B cell (primary cell): ENCODE results near the gene MCUB. TPM values are rescaled to one million over a fixed set of nuclear protein-coding genes. Genes with fewer than 3 reads are reported as not detected.

ENCODE experiments used
- ATAC-seq: fragments of 200-7000 bp; cut with Tn5 transposase; one replicate; pipeline ENCODE4 v1.10.0; 2021; ENCODE audit warnings: low read depth, mild to moderate bottlenecking, moderate number of reproducible peaks, moderate library complexity
- CTCF ChIA-PET: fragments of 350-600 bp; sonication (Branson Sonifier 250); formaldehyde crosslinking; loops from one replicate; lab custom pipeline; 2021; ENCODE audit warnings: antibody characterized with exemption, inconsistent platforms; lab: Charles Lee
- POLR2A ChIA-PET: fragments of 350-600 bp; sonication (Branson Sonifier 250); formaldehyde crosslinking; loops from one replicate; lab custom pipeline; 2021; ENCODE audit warnings: antibody characterized with exemption; lab: Charles Lee
- DNase-seq: peaks from one replicate; pipeline ENCODE4 v3.0.0; 2013
- H2AFZ ChIP-seq: 2 replicates; pipeline ENCODE4 v1.6.1; 2012; ENCODE audit warnings: mild to moderate bottlenecking, low read depth, low read length; ENCODE audit not compliant: insufficient read depth, poor library complexity, severe bottlenecking
- H3K27ac ChIP-seq, 2 donors: 1 replicate in 1 of 2; 2 replicates in 1 of 2; pipeline ENCODE4 v1.5.1; 2012 to 2013; ENCODE audit warnings: low read length in 2 of 2, mild to moderate bottlenecking in 2 of 2, moderate library complexity in 1 of 2
- H3K27me3 ChIP-seq, 4 experiments: fragments of 200-600 bp in 1 of 4; sonication (generic) in 1 of 4; replicated peaks in 1 of 4; 1 replicate in 2 of 4; 2 replicates in 2 of 4; pipeline versions ENCODE4 v1.6.1 to v1.7.0; 2013 to 2016; ENCODE audit warnings: low read length in 3 of 4, mild to moderate bottlenecking in 2 of 4, mixed read lengths in 1 of 4, moderate library complexity in 1 of 4; ENCODE audit not compliant: insufficient read depth in 4 of 4, control insufficient read depth in 3 of 4; ENCODE audit errors: control extremely low read depth in 1 of 4
- H3K36me3 ChIP-seq, 2 experiments: replicated peaks in 1 of 2; 1 replicate in 1 of 2; 2 replicates in 1 of 2; pipeline versions ENCODE4 v1.6.1 to v1.7.1; 2013; ENCODE audit warnings: low read length in 1 of 2; ENCODE audit not compliant: insufficient read depth in 2 of 2, control insufficient read depth in 1 of 2; ENCODE audit errors: control extremely low read depth in 1 of 2, extremely low read depth in 1 of 2
- H3K4me1 ChIP-seq, 2 donors: fragments of 200-600 bp in 1 of 2; sonication (generic) in 1 of 2; 1 replicate in 1 of 2; 2 replicates in 1 of 2; pipeline versions ENCODE4 v1.5.1 to v1.6.1; 2013 to 2017; ENCODE audit warnings: low read length in 2 of 2; ENCODE audit not compliant: control insufficient read depth in 2 of 2, insufficient read depth in 2 of 2
- H3K4me2 ChIP-seq: replicated peaks from 2 replicates; pipeline ENCODE3; 2012; ENCODE audit warnings: mild to moderate bottlenecking, low read depth, low read length; ENCODE audit not compliant: poor library complexity, severe bottlenecking
- H3K4me3 ChIP-seq, 5 experiments: fragments of 200-600 bp in 1 of 5; sonication (generic) in 1 of 5; 1 replicate in 3 of 5; 2 replicates in 2 of 5; pipeline versions ENCODE4 v1.5.1 to v1.7.0; 2011 to 2016; ENCODE audit warnings: low read length in 4 of 5, mild to moderate bottlenecking in 4 of 5, low read depth in 2 of 5, control low read depth in 1 of 5, moderate library complexity in 1 of 5; ENCODE audit not compliant: insufficient read depth in 1 of 5; ENCODE audit errors: control extremely low read depth in 1 of 5, extremely low read depth in 1 of 5
- H3K79me2 ChIP-seq: fragments of 200-600 bp; sonication (generic); one replicate; pipeline ENCODE4 v1.6.0; 2016; ENCODE audit warnings: low read length; ENCODE audit not compliant: control insufficient read depth, insufficient read depth
- H3K9ac ChIP-seq: fragments of 200-600 bp; sonication (generic); 2 replicates; pipeline ENCODE4 v1.6.1; 2017; ENCODE audit warnings: mild to moderate bottlenecking, low read length, moderate library complexity
- H3K9me3 ChIP-seq, 3 donors: one replicate each; pipeline versions ENCODE4 v1.6.1 to v1.7.1; 2013; ENCODE audit warnings: low read length in 2 of 3; ENCODE audit not compliant: control insufficient read depth in 2 of 3, insufficient read depth in 1 of 3; ENCODE audit errors: control extremely low read depth in 1 of 3
- H4K20me1 ChIP-seq: 2 replicates; pipeline ENCODE4 v1.6.0; 2012; ENCODE audit warnings: mild to moderate bottlenecking, low read length; ENCODE audit not compliant: insufficient read depth, control insufficient read depth, poor library complexity, severe bottlenecking
- H3K27ac Mint-ChIP-seq: one replicate; pipeline ENCODE4 v1.8.0; 2021; ENCODE audit warnings: mixed read lengths
- H3K27me3 Mint-ChIP-seq: one replicate; pipeline ENCODE4 v1.8.0; 2021; ENCODE audit warnings: mixed read lengths
- H3K4me1 Mint-ChIP-seq: one replicate; pipeline ENCODE4 v1.8.0; 2021; ENCODE audit warnings: mixed read lengths
- H3K4me3 Mint-ChIP-seq: one replicate; pipeline ENCODE4 v1.8.0; 2021; ENCODE audit warnings: mixed read lengths
- H3K9me3 Mint-ChIP-seq: one replicate; pipeline ENCODE4 v1.8.0; 2022; ENCODE audit warnings: mixed read lengths; ENCODE audit not compliant: insufficient read depth
- CTCF ChIP-seq: fragments of 200-600 bp; IDR thresholded peaks from one replicate; pipeline ENCODE4 v1.8.0; 2022; ENCODE audit warnings: antibody characterized with exemption, mild to moderate bottlenecking
- EZH2 ChIP-seq: IDR thresholded peaks from 2 replicates; pipeline ENCODE4 v1.6.1; 2012; ENCODE audit warnings: borderline replicate concordance, low read depth, mild to moderate bottlenecking, moderate library complexity, low read length; ENCODE audit not compliant: insufficient read depth, poor library complexity, severe bottlenecking
- whole genome bisulfite sequencing: methylation state at CpG from one replicate; pipeline ENCODE4 v1.1.5; 2013; ENCODE audit warnings: missing lambda C conversion rate; ENCODE audit not compliant: insufficient coverage; 5-methylcytosine and 5-hydroxymethylcytosine counted together
- intact Hi-C: fragments of 100-400 bp; cut with micrococcal nuclease; formaldehyde crosslinking; loops from one replicate; pipeline ENCODE4 v1.10.0; 2022
- polyA plus RNA-seq: library from polyadenylated mRNA; depleted of rRNA; stranded (reverse); fragments of >200 nt; gene quantifications from 2 replicates; pipeline ENCODE4 v1.2.3, GENCODE V29; 2012
- total RNA-seq, 2 donors: library from RNA; stranded (reverse); fragments of 120-200 nt in 1 of 2; gene quantifications; 1 replicate in 1 of 2; 2 replicates in 1 of 2; pipeline versions ENCODE4 v1.2.3 to v1.2.4, GENCODE V29; 2013 to 2022

The MCUB gene
- total and polyA plus RNA-seq, 2 donors (not counting 1 experiment from before 2014, with no cell fraction given) = 59.3 to 114 TPM

- H3K4me3 ChIP-seq = no peak overlapping the region
- H3K27ac ChIP-seq = no peak overlapping the region
- no peak for ATAC-seq
- H3K9me3 ChIP-seq = no peaks in the 10 kb centered on the region
- H2AFZ ChIP-seq = no peak overlapping the region
- peaks cover 10% of the 10 kb centered on the region for H3K4me1 Mint-ChIP-seq
- H4K20me1 ChIP-seq = peaks cover 57% of the 10 kb centered on the region
- H3K4me1 ChIP-seq = no peaks in the 10 kb centered on the region
- H3K9me3 Mint-ChIP-seq = no peaks in the 10 kb centered on the region
- no peak overlapping the region for H3K4me3 Mint-ChIP-seq
- ChIA-PET CTCF (no interaction called here), POLR2A (no interaction called here)
- peaks cover 32% of the 10 kb centered on the region for H3K79me2 ChIP-seq
- DNase-seq = no peak
- no peaks in the 10 kb centered on the region for H3K27me3 ChIP-seq
- no peaks in the 10 kb centered on the region for H3K27me3 Mint-ChIP-seq
- no peak overlapping the region for H3K9ac ChIP-seq
- H3K36me3 ChIP-seq = no peaks in the 10 kb centered on the region
- H3K4me2 ChIP-seq = no peak overlapping the region
- no peak for TF ChIP-seq CTCF
- TF ChIP-seq EZH2 = no peak
- WGBS = 97% methylated on average over 4 of the region's 7 CpGs
- intact Hi-C loops = no loop called here
- no peak overlapping the region for H3K27ac Mint-ChIP-seq
Observed at GRCh38 chr4:109622626-109623025, 62.6 kb downstream of the MCUB start.

GRCh38 chr4:109624536-109624935 lies 64.5 kb downstream of the MCUB start:
- Mint-ChIP-seq H3K4me1 (peaks cover 17% of the 10 kb centered on the region), H3K27ac (no peak overlapping the region), H3K4me3 (no peak overlapping the region), H3K9me3 (no peaks in the 10 kb centered on the region), H3K27me3 (no peaks in the 10 kb centered on the region)
- H2AFZ ChIP-seq = no peak overlapping the region
- H3K4me2 ChIP-seq = no peak overlapping the region
- H3K27ac ChIP-seq = no peak overlapping the region
- no peaks in the 10 kb centered on the region for H3K27me3 ChIP-seq
- H3K36me3 ChIP-seq = no peaks in the 10 kb centered on the region
- CTCF ChIA-PET = no interaction called here
- no peak for DNase-seq
- POLR2A ChIA-PET = no interaction called here
- H3K4me3 ChIP-seq = no peak overlapping the region
- H4K20me1 ChIP-seq = peaks cover 54% of the 10 kb centered on the region
- no peaks in the 10 kb centered on the region for H3K4me1 ChIP-seq
- no CpG with 5 or more reads among the region's 2 CpGs for WGBS
- H3K79me2 ChIP-seq = peaks cover 26% of the 10 kb centered on the region
- intact Hi-C loops = no loop called here
- ATAC-seq = no peak
- H3K9ac ChIP-seq = no peak overlapping the region
- H3K9me3 ChIP-seq = no peaks in the 10 kb centered on the region
- TF ChIP-seq EZH2 (no peak), CTCF (no peak)
